GM12878 (cell line): ENCODE measurements around the gene UBR3. TPM values are rescaled to one million over a fixed set of nuclear protein-coding genes. Genes with fewer than 3 reads are reported as not detected.

Experiments used
- ATAC-seq: fragments of 200-7000 bp; cut with Tn5 transposase; 3 replicates; pipeline ENCODE4 v1.9.1; 2020; ENCODE audit warnings: mild to moderate bottlenecking, moderate library complexity
- BruUV-seq: library from RNA; stranded (reverse); fragments of 400-500 nt; replicated peaks from 2 replicates; lab custom pipeline; 2021; lab: Mats Ljungman, UMichigan
- CTCF ChIA-PET: fragments of 300-600 bp; sonication (Branson Sonifier 250); formaldehyde crosslinking; extraction: SDS; loops from one replicate; lab custom pipeline; 2021; ENCODE audit warnings: inconsistent platforms; lab: Yijun Ruan, JAX
- POLR2A ChIA-PET: fragments of 350-600 bp; formaldehyde crosslinking; extraction: SDS; loops from one replicate; lab custom pipeline; 2021; ENCODE audit warnings: inconsistent platforms; lab: Charles Lee
- RAD21 ChIA-PET: fragments of 300-600 bp; sonication (Branson Sonifier 250); formaldehyde crosslinking; loops from one replicate; lab custom pipeline; 2023; ENCODE audit warnings: antibody characterized with exemption; ENCODE audit not compliant: unreplicated experiment; lab: Charles Lee
- SMC1A ChIA-PET: fragments of 300-600 bp; sonication (Branson Sonifier 250); formaldehyde crosslinking; loops from one replicate; lab custom pipeline; 2023; ENCODE audit not compliant: unreplicated experiment, uncharacterized antibody; lab: Charles Lee
- DNase-seq: peaks from one replicate; pipeline ENCODE4 v3.0.0-alpha.2; 2011; ENCODE audit warnings: low read depth, low spot score
- FAIRE-seq: peaks from 3 replicates; lab custom pipeline; 2011; peaks lifted over from hg19 to GRCh38; lab: Jason Lieb, UNC
- H2AFZ ChIP-seq: 2 replicates; pipeline ENCODE4 v1.6.0; 2011; ENCODE audit warnings: low read depth, low read length, control low read depth; ENCODE audit not compliant: control insufficient read depth
- H3K27ac ChIP-seq: 2 replicates; pipeline ENCODE4 v1.5.1; 2011; ENCODE audit warnings: control low read depth; ENCODE audit not compliant: control insufficient read depth, insufficient read depth
- H3K27me3 ChIP-seq, 2 experiments: replicated peaks in 1 of 2; 2 replicates each; pipeline versions ENCODE4 v1.6.0 to v1.6.1; 2011; ENCODE audit warnings: low read length in 1 of 2; ENCODE audit not compliant: control insufficient read depth in 2 of 2, insufficient read depth in 2 of 2
- H3K36me3 ChIP-seq, 2 experiments: 2 replicates each; pipeline ENCODE4 v1.5.1; 2011; ENCODE audit warnings: low read length in 1 of 2; ENCODE audit not compliant: control insufficient read depth in 2 of 2, insufficient read depth in 2 of 2
- H3K4me1 ChIP-seq: 2 replicates; pipeline ENCODE4 v1.6.1; 2011; ENCODE audit warnings: mild to moderate bottlenecking, low read length, moderate library complexity, mixed read lengths; ENCODE audit not compliant: control insufficient read depth, insufficient read depth
- H3K4me2 ChIP-seq: 2 replicates; pipeline ENCODE4 v1.6.0; 2011; ENCODE audit warnings: control low read depth; ENCODE audit not compliant: control insufficient read depth, insufficient read depth
- H3K4me3 ChIP-seq: fragments of 200-600 bp; sonication (generic); 2 replicates; pipeline ENCODE4 v1.5.1; 2016
- H3K79me2 ChIP-seq: 2 replicates; pipeline ENCODE4 v1.6.0; 2011; ENCODE audit warnings: low read length; ENCODE audit not compliant: control insufficient read depth, insufficient read depth
- H3K9ac ChIP-seq: 2 replicates; pipeline ENCODE4 v1.8.0; 2011; ENCODE audit warnings: low read length, control low read depth, mixed read lengths; ENCODE audit not compliant: control insufficient read depth, insufficient read depth
- H3K9me3 ChIP-seq: replicated peaks from 3 replicates; pipeline ENCODE4 v1.5.1; 2011; ENCODE audit warnings: mild to moderate bottlenecking, low read length; ENCODE audit not compliant: control insufficient read depth, insufficient read depth
- H4K20me1 ChIP-seq: 2 replicates; pipeline ENCODE4 v1.6.0; 2011; ENCODE audit not compliant: control insufficient read depth, insufficient read depth
- ATF7 ChIP-seq: fragments of 450-650 bp; IDR thresholded peaks from 2 replicates; pipeline ENCODE4 v1.6.1; 2016; ENCODE audit warnings: low read depth, mild to moderate bottlenecking
- GATAD2B ChIP-seq: fragments of 450-650 bp; conservative IDR thresholded peaks from 2 replicates; pipeline ENCODE4 v1.6.1; 2017; ENCODE audit warnings: low read depth, mild to moderate bottlenecking, moderate library complexity
- HSF1 ChIP-seq: fragments of 150-350 bp; IDR thresholded peaks from 2 replicates; pipeline ENCODE4 v1.6.1; 2014; ENCODE audit warnings: mild to moderate bottlenecking, low read depth, low read length
- KAT2A ChIP-seq: conservative IDR thresholded peaks from 2 replicates; pipeline ENCODE4 v1.6.1; 2011; ENCODE audit warnings: low read depth, low read length; ENCODE audit not compliant: control insufficient read depth
- MXI1 ChIP-seq: fragments of 150-350 bp; IDR thresholded peaks from 2 replicates; pipeline ENCODE4 v1.6.1; 2011; ENCODE audit warnings: low read depth, mild to moderate bottlenecking, inconsistent platforms, low read length, improper control_type of control experiment
- NRF1 ChIP-seq: conservative IDR thresholded peaks from 2 replicates; pipeline ENCODE4 v1.6.1; 2011; ENCODE audit warnings: mild to moderate bottlenecking, low read depth, low read length, improper control_type of control experiment
- PAX8 ChIP-seq: fragments of 450-650 bp; IDR thresholded peaks from 2 replicates; pipeline ENCODE4 v1.6.1; 2017; ENCODE audit warnings: mild to moderate bottlenecking, moderate library complexity
- ZNF622 ChIP-seq: fragments of 450-650 bp; IDR thresholded peaks from 2 replicates; pipeline ENCODE4 v1.6.1; 2017; ENCODE audit warnings: mild to moderate bottlenecking, inconsistent platforms
- ZSCAN29 ChIP-seq: fragments of 450-650 bp; IDR thresholded peaks from 2 replicates; pipeline ENCODE4 v1.6.1; 2017; ENCODE audit warnings: mild to moderate bottlenecking, moderate library complexity
- in situ Hi-C: fragments of 300-500 bp; cut with MboI; formaldehyde crosslinking; loops from 9 replicates; pipeline ENCODE4 v1.14.3; 2018; ENCODE audit warnings: mixed read lengths
- intact Hi-C: fragments of 100-400 bp; cut with micrococcal nuclease; formaldehyde crosslinking; loops from one replicate; pipeline ENCODE4 v1.14.2; 2022; ENCODE audit not compliant: unreplicated experiment
- polyA plus RNA-seq, 11 experiments: library from polyadenylated mRNA; depleted of rRNA in 4 of 11; unstranded in 6 of 11; stranded (reverse) in 5 of 11; fragments of >200 nt; fragmentation: Nextera tagmentation in 4 of 11; fragmentation: Illumina TruSeq in 1 of 11; extraction: Ambion mirVana in 4 of 11; extraction: Trizol in 1 of 11; gene quantifications; 1 replicate in 1 of 11; 2 replicates in 10 of 11; pipeline versions ENCODE4 v1.2.1 to v1.2.3, GENCODE V29; 2011 to 2016; ENCODE audit warnings: inconsistent platforms in 2 of 11, missing spikeins in 2 of 11, low read depth in 1 of 11
- total RNA-seq, 4 experiments: library from RNA; depleted of rRNA in 3 of 4; stranded (reverse); fragments of >200 nt in 3 of 4; fragmentation: Illumina TruSeq in 1 of 4; extraction: Trizol in 1 of 4; gene quantifications; 2 replicates each; pipeline versions ENCODE4 v1.2.1 to v1.2.3, GENCODE V29; 2013 to 2021
- TF ChIP-seq, protein P1 (sequence below): fragments of 150-350 bp; IDR thresholded peaks from 2 replicates; pipeline ENCODE4 v1.6.1; 2016; ENCODE audit warnings: low read depth, low read length

Gene UBR3
- total and polyA plus RNA-seq, 10 of the 15 experiments (the other 5 are each of a cell fraction or from before 2014, with no cell fraction given) = 3.8 to 22.9 (median 11.2) TPM

- TF ChIP-seq, protein P1, sequence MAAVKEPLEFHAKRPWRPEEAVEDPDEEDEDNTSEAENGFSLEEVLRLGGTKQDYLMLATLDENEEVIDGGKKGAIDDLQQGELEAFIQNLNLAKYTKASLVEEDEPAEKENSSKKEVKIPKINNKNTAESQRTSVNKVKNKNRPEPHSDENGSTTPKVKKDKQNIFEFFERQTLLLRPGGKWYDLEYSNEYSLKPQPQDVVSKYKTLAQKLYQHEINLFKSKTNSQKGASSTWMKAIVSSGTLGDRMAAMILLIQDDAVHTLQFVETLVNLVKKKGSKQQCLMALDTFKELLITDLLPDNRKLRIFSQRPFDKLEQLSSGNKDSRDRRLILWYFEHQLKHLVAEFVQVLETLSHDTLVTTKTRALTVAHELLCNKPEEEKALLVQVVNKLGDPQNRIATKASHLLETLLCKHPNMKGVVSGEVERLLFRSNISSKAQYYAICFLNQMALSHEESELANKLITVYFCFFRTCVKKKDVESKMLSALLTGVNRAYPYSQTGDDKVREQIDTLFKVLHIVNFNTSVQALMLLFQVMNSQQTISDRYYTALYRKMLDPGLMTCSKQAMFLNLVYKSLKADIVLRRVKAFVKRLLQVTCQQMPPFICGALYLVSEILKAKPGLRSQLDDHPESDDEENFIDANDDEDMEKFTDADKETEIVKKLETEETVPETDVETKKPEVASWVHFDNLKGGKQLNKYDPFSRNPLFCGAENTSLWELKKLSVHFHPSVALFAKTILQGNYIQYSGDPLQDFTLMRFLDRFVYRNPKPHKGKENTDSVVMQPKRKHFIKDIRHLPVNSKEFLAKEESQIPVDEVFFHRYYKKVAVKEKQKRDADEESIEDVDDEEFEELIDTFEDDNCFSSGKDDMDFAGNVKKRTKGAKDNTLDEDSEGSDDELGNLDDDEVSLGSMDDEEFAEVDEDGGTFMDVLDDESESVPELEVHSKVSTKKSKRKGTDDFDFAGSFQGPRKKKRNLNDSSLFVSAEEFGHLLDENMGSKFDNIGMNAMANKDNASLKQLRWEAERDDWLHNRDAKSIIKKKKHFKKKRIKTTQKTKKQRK = no peak
- TF ChIP-seq GATAD2B (no peak), PAX8 (no peak), MXI1 (no peak), ZNF622 (no peak), NRF1 (no peak)
Measured at GRCh38 chr2:170088776-170089175, 261.5 kb downstream of the UBR3 start (continued).

GRCh38 chr2:170090229-170090628 lies 263.0 kb downstream of the UBR3 start:
- no peak overlapping the region for H3K9ac ChIP-seq
- RAD21 ChIA-PET = no interaction called here
- no TSS peak for BruUV-seq
- no peaks in the 10 kb centered on the region for H3K4me1 ChIP-seq
- no peaks in the 10 kb centered on the region for H4K20me1 ChIP-seq
- intact Hi-C loops (loop anchor here (10.0 kb wide), 2 partner anchors 65 to 125 kb away; no protein-coding TSS in a partner anchor), in situ Hi-C loops (no loop called here)
- H2AFZ ChIP-seq = no peak overlapping the region
- ATAC-seq (no peak), FAIRE-seq (no peak), DNase-seq (no peak)
- H3K4me2 ChIP-seq = no peak overlapping the region
- SMC1A ChIA-PET = interaction anchor here (0.7 to 1.5 kb wide), 3 partner anchors 24 to 71 kb away, joined by 3 to 4 read pairs (median 3); no protein-coding TSS in a partner anchor
- H3K79me2 ChIP-seq = no peaks in the 10 kb centered on the region
- no peaks in the 10 kb centered on the region for H3K27me3 ChIP-seq
- CTCF ChIA-PET = no interaction called here
- H3K9me3 ChIP-seq = no peaks in the 10 kb centered on the region
- no peaks in the 10 kb centered on the region for H3K36me3 ChIP-seq
- TF ChIP-seq KAT2A = no peak
- TF ChIP-seq HSF1 = no peak
- peak; percentile 65; the same call in 1 of the 2 replicates for TF ChIP-seq ATF7
- TF ChIP-seq ZSCAN29 = no peak
- POLR2A ChIA-PET = interaction anchor here (0.5 kb wide), 1 partner anchor 15 kb away, joined by 3 read pairs; no protein-coding TSS in a partner anchor
- H3K4me3 ChIP-seq = no peak overlapping the region
- H3K27ac ChIP-seq = no peak overlapping the region
